ENCODE results near the gene ATXN8OS.
"Not testable (repeated sequence)": the region's sequence is repeated elsewhere in the genome, so short reads cannot be mapped to it uniquely, and the experiment has no call there.

Gene ATXN8OS

GRCh38 chr13:70107498-70108281 lies at the start of gene ATXN8OS:
ATXN8OS (plus strand) TSS chr13:70107826.
- no peak for DNase-seq

- no peak for DNase-seq
Observed at GRCh38 chr13:70080012-70080411, 27.6 kb upstream of the ATXN8OS start.

GRCh38 chr13:70087247-70087646 lies 20.4 kb upstream of the ATXN8OS start:
- no peak for DNase-seq

- DNase-seq, result no peak
Observed at GRCh38 chr13:70088926-70089325, 18.7 kb upstream of the ATXN8OS start.

GRCh38 chr13:70090036-70090723 lies 17.4 kb upstream of the ATXN8OS start:
- no peak for DNase-seq

- no peak for DNase-seq
Observed at GRCh38 chr13:70098669-70099068, 9.0 kb upstream of the ATXN8OS start.

- DNase-seq, result no peak
Observed at GRCh38 chr13:70104481-70104880, 3.1 kb upstream of the ATXN8OS start.

- no peak for DNase-seq
Observed at GRCh38 chr13:70107125-70107497, 515 bp upstream of the ATXN8OS start.

GRCh38 chr13:70108356-70109105 lies 905 bp downstream of the ATXN8OS start, which contains the start of gene KLHL1:
KLHL1 (minus strand) TSS chr13:70108452; CDS start chr13:70107699, 753 bp downstream.
- DNase-seq, result no peak

GRCh38 chr13:70117338-70117905 lies 9.8 kb downstream of the ATXN8OS start:
- no peak for DNase-seq

- DNase-seq, result no peak
Observed at GRCh38 chr13:70125693-70126092, 18.1 kb downstream of the ATXN8OS start.

- DNase-seq, result no peak
Observed at GRCh38 chr13:70128098-70128497, 20.5 kb downstream of the ATXN8OS start.

- not testable (repeated sequence) for DNase-seq
Observed at GRCh38 chr13:70142658-70143057, 35.0 kb downstream of the ATXN8OS start.

GRCh38 chr13:70162141-70162540 lies 54.5 kb downstream of the ATXN8OS start:
- no peak for DNase-seq

GRCh38 chr13:70170689-70171088 lies 63.1 kb downstream of the ATXN8OS start:
- no peak for DNase-seq

- no peak for DNase-seq
Observed at GRCh38 chr13:70171151-70171550, 63.5 kb downstream of the ATXN8OS start.

GRCh38 chr13:70172946-70173597 lies 65.4 kb downstream of the ATXN8OS start:
- DNase-seq, result no peak

GRCh38 chr13:70173598-70173959 lies 66.0 kb downstream of the ATXN8OS start:
- no peak for DNase-seq

- no peak for DNase-seq
Observed at GRCh38 chr13:70178346-70178745, 70.7 kb downstream of the ATXN8OS start.

Data from activated naive CD4-positive, alpha-beta T cell treated with Interleukin-2 at 50 U/mL for 16 hours (primary cell).